HG02852 (cell line): Measurements from ENCODE around the gene TTLL5.
A peak's percentile ranks its signal among the peaks of the same experiment; 100 is the strongest.

Source experiments
- ATAC-seq: cut with Tn5 transposase; IDR thresholded peaks from one replicate; pipeline ENCODE4 v1.9.1; 2021; ENCODE audit warnings: mild to moderate bottlenecking, moderate library complexity; ENCODE audit not compliant: unreplicated experiment

Gene TTLL5

GRCh38 chr14:75660630-75661498, at the start of gene TTLL5, which contains the start of gene ERG28:
Gene TTLL5 (plus strand): TSS chr14:75661246. CDS start chr14:75663150, 1,904 bp downstream.
Gene ERG28 (minus strand): TSS chr14:75660876. CDS start chr14:75657502, 3,374 bp downstream.
- peak; percentile 97 for ATAC-seq

- no peak for ATAC-seq
Measured at GRCh38 chr14:75612157-75612556, 48.9 kb upstream of the TTLL5 start.

GRCh38 chr14:75614179-75614578, 46.9 kb upstream of the TTLL5 start:
- no peak for ATAC-seq

GRCh38 chr14:75615200-75615599, 45.8 kb upstream of the TTLL5 start:
- ATAC-seq: no peak

GRCh38 chr14:75619548-75619947, 41.5 kb upstream of the TTLL5 start:
- ATAC-seq: no peak

- no peak for ATAC-seq
Measured at GRCh38 chr14:75625034-75625433, 36.0 kb upstream of the TTLL5 start.

- no peak for ATAC-seq
Measured at GRCh38 chr14:75626396-75626795, 34.6 kb upstream of the TTLL5 start.

- no peak for ATAC-seq
Measured at GRCh38 chr14:75626863-75627262, 34.2 kb upstream of the TTLL5 start.

- no peak for ATAC-seq
Measured at GRCh38 chr14:75627406-75627805, 33.6 kb upstream of the TTLL5 start.

GRCh38 chr14:75628816-75629215, 32.2 kb upstream of the TTLL5 start:
- no peak for ATAC-seq

GRCh38 chr14:75630695-75631452, 30.2 kb upstream of the TTLL5 start:
- ATAC-seq: no peak

- no peak for ATAC-seq
Measured at GRCh38 chr14:75631453-75631831, 29.6 kb upstream of the TTLL5 start.

GRCh38 chr14:75634848-75635247, 26.2 kb upstream of the TTLL5 start:
- no peak for ATAC-seq

- no peak for ATAC-seq
Measured at GRCh38 chr14:75636100-75636692, 24.9 kb upstream of the TTLL5 start.

GRCh38 chr14:75640876-75641275, 20.2 kb upstream of the TTLL5 start:
- ATAC-seq: no peak

GRCh38 chr14:75643985-75644384, 17.1 kb upstream of the TTLL5 start:
- no peak for ATAC-seq

GRCh38 chr14:75645056-75645455, 16.0 kb upstream of the TTLL5 start:
- ATAC-seq: no peak

GRCh38 chr14:75646762-75647161, 14.3 kb upstream of the TTLL5 start:
- no peak for ATAC-seq

GRCh38 chr14:75647640-75648039, 13.4 kb upstream of the TTLL5 start:
- no peak for ATAC-seq

GRCh38 chr14:75648066-75648838, 12.8 kb upstream of the TTLL5 start:
- ATAC-seq: no peak

- ATAC-seq: no peak
Measured at GRCh38 chr14:75649337-75649736, 11.7 kb upstream of the TTLL5 start.
